ENCODE measurements around the gene PCNX1.

The PCNX1 gene

DNA sequence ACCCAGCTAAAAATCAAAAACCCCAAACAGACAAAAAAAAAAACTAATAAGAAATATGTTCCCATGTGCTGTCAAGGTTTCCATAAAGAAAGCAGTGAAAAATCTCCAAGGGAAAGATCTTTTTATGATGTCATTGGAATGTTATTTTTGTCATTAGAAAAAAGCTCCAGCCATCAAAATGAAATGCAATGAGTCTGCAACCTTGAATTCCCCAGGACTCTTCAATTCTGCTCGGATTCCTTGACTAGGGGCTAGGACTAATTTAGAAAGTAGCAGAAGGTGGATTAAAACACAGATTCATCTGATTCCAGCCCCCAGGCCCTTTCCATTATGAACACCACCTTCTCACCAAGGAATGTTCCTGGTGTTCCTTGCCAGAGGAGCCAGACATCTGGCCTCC is 6.0 kb upstream of the PCNX1 start:
- Histone ChIP-seq H3K36me3 (ENCODE audit: control insufficient read depth, insufficient read depth, low read length) (no peaks in the 10 kb centered on the region), H3K4me3 (ENCODE audit: insufficient read depth, low read depth, low read length) (no peak overlapping the region), H3K27ac (ENCODE audit: insufficient read depth, low read depth, low read length, poor library complexity, severe bottlenecking) (no peak overlapping the region), H3K27me3 (ENCODE audit: control insufficient read depth, insufficient read depth, low read length, poor library complexity, severe bottlenecking) (no peaks in the 10 kb centered on the region), H3K4me1 (ENCODE audit: control insufficient read depth, insufficient read depth, low read length) (no peaks in the 10 kb centered on the region), H3K9me3 (ENCODE audit: control insufficient read depth, low read length) (no peaks in the 10 kb centered on the region)
- WGBS, 2 experiments = 83 to 96% methylated on average over 1 of the region's 1 CpG

DNA sequence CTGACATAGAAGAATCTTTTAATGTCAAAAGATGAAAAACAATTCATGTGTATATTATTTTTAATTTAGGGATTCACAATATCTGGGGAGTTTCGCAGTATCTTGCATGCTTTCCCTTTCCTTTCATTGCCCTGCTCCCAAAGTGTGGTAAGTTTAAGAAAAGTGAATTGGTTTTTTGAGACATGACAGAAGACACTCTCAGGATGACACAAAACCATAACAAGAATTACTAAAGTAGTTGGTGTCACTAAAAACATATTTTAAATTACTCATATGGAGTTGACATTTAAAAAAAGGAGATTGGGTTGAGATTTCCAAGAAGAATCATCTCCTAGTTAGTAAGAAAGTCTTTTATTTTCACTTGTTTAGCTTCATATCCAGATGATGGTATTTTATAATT is 5.1 kb upstream of the PCNX1 start:
- Histone ChIP-seq H3K27ac (ENCODE audit: insufficient read depth, low read depth, low read length, poor library complexity, severe bottlenecking) (no peak overlapping the region), H3K27me3 (ENCODE audit: control insufficient read depth, insufficient read depth, low read length, poor library complexity, severe bottlenecking) (no peaks in the 10 kb centered on the region), H3K4me3 (ENCODE audit: insufficient read depth, low read depth, low read length) (no peak overlapping the region), H3K36me3 (ENCODE audit: control insufficient read depth, insufficient read depth, low read length) (no peaks in the 10 kb centered on the region), H3K9me3 (ENCODE audit: control insufficient read depth, low read length) (no peaks in the 10 kb centered on the region), H3K4me1 (ENCODE audit: control insufficient read depth, insufficient read depth, low read length) (no peaks in the 10 kb centered on the region)
- WGBS, 2 experiments = 100% methylated on average over 1 of the region's 1 CpG; no CpG with 5 or more reads in 1 of the 2 experiments

DNA sequence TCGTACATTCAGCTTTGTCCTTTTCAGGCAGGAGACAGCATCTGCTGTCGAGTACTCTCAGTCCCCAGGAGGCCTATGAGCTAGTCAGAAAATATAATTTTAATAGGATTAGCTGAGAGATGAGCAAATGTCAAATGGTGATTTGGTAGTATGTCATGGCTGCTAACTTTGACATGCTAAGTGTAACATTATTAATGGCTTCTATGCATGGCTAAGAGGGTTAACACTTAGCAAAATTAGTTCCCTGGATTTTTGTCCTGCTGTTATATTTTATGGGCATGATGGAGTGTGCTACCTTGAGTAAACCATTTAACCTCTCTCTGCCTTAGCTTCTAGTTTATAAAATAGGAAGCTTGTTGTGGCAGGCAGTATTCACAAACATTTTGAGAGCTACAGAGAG is 2.9 kb upstream of the PCNX1 start:
- Histone ChIP-seq H3K36me3 (ENCODE audit: control insufficient read depth, insufficient read depth, low read length) (no peaks in the 10 kb centered on the region), H3K4me1 (ENCODE audit: control insufficient read depth, insufficient read depth, low read length) (no peaks in the 10 kb centered on the region), H3K9me3 (ENCODE audit: control insufficient read depth, low read length) (no peaks in the 10 kb centered on the region), H3K27ac (ENCODE audit: insufficient read depth, low read depth, low read length, poor library complexity, severe bottlenecking) (no peak overlapping the region), H3K4me3 (ENCODE audit: insufficient read depth, low read depth, low read length) (no peak overlapping the region), H3K27me3 (ENCODE audit: control insufficient read depth, insufficient read depth, low read length, poor library complexity, severe bottlenecking) (no peaks in the 10 kb centered on the region)
- 91% methylated on average over 2 of the region's 2 CpGs for WGBS, 2 experiments

DNA sequence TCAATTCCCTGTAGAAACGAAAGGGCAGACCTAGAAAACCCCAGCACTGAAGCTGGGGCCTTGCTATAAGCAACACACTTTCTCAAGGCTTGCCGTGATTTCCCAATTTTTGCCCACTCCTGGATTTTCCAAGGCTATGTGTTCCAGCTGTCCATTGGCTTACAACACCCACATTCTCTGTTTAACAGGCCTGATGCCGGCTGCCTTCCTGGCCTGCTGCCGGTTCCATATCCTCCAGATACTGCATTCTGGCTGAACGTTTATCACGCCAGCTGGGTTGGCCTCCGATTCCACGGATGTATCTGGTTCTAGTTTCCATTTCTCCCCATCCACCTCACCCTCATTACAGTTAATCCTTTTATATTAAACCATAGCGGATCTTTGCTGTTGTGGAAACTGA is 2.0 kb upstream of the PCNX1 start:
- Histone ChIP-seq H3K36me3 (ENCODE audit: control insufficient read depth, insufficient read depth, low read length) (no peaks in the 10 kb centered on the region), H3K4me1 (ENCODE audit: control insufficient read depth, insufficient read depth, low read length) (peaks cover 4% of the 10 kb centered on the region), H3K4me3 (ENCODE audit: insufficient read depth, low read depth, low read length) (no peak overlapping the region), H3K27me3 (ENCODE audit: control insufficient read depth, insufficient read depth, low read length, poor library complexity, severe bottlenecking) (no peaks in the 10 kb centered on the region), H3K9me3 (ENCODE audit: control insufficient read depth, low read length) (no peaks in the 10 kb centered on the region), H3K27ac (ENCODE audit: insufficient read depth, low read depth, low read length, poor library complexity, severe bottlenecking) (no peak overlapping the region)
- 92% methylated on average over 8 to 9 of the region's 9 CpGs for WGBS, 2 experiments

DNA sequence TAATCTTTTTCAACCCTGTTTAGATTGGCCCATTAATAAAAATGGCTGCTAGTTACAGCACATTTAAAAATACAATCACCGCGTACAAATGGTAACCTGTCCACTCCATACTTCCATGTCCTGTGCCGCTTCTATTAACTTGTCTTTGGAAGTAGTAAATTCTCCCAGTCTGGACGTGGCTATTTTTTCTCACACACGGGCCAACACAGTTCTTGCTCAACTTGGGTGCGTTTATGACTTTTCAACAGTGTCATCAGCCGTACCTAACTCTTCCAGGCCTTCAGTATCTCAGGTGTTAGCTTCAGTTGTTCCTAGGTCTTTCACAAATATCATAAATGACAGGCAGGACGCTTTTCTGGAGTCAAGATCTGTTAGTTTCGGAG is 475 bp upstream of the PCNX1 start:
- Histone ChIP-seq H3K9me3 (ENCODE audit: control insufficient read depth, low read length) (no peaks in the 10 kb centered on the region), H3K27me3 (ENCODE audit: control insufficient read depth, insufficient read depth, low read length, poor library complexity, severe bottlenecking) (no peaks in the 10 kb centered on the region), H3K36me3 (ENCODE audit: control insufficient read depth, insufficient read depth, low read length) (no peaks in the 10 kb centered on the region), H3K4me3 (ENCODE audit: insufficient read depth, low read depth, low read length) (peak overlapping the region; percentile 29), H3K27ac (ENCODE audit: insufficient read depth, low read depth, low read length, poor library complexity, severe bottlenecking) (no peak overlapping the region), H3K4me1 (ENCODE audit: control insufficient read depth, insufficient read depth, low read length) (peaks cover 12% of the 10 kb centered on the region)
- WGBS, 2 experiments = 62 to 63% methylated on average over 9 of the region's 9 CpGs

DNA sequence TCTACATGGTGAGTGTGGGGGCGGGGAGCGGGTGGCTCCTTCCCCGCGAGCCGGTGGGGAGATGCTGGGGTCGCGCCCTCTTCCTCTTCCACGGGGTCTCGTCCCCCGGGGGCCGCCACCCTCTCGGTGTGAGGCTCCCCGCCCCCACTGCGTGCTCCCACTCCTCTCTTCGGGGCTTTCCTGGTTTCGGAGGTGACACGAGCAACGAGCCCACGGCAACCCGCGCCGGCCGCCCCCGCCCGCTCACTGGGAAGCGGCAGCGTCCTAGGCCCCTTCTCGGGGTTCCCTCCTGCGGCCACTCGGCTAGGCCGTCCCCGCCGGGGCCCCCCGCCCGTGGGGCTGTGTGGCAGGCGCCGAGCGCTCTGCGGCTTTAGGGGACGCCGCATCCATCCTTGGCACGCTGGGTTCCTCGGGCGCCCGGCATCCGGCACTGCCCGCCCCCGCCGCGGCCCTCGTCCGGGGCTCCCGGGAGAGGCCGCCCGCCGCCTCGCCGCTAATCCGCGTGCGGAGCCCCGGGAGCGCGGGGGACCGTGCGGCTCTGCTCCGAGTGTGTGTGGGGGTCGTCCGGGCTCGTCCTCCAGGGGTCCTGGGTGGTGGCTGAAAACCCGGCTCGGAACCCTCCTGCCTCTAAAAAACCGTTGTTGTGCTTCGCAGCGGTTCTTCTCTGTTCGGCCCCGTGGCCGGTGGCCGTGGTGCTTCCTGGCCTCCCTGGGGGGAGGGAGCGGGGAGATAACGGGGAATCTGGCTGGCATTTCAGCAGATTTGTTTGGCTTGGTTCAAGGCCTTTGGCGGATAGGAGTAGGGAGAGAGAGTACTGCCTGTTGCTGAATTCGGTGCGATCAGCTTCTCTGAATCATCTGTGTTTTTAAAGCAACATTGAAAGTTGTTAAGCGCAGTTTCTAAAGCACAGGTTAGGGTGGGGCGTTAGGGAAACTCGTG is 1.0 kb downstream of the PCNX1 start:
- no peaks in the 10 kb centered on the region for H3K36me3 ChIP-seq (ENCODE audit: control insufficient read depth, insufficient read depth, low read length)
- H3K27me3 ChIP-seq (ENCODE audit: control insufficient read depth, insufficient read depth, low read length, poor library complexity, severe bottlenecking) = no peaks in the 10 kb centered on the region
- H3K9me3 ChIP-seq (ENCODE audit: control insufficient read depth, low read length) = no peaks in the 10 kb centered on the region
- peaks cover 15% of the 10 kb centered on the region for H3K4me1 ChIP-seq (ENCODE audit: control insufficient read depth, insufficient read depth, low read length)
- H3K4me3 ChIP-seq (ENCODE audit: insufficient read depth, low read depth, low read length) = peak overlapping the region; percentile 88
- 0% methylated on average over 87 of the region's 87 CpGs for WGBS, 2 experiments
- peak overlapping the region; percentile 76 for H3K27ac ChIP-seq (ENCODE audit: insufficient read depth, low read depth, low read length, poor library complexity, severe bottlenecking)

DNA sequence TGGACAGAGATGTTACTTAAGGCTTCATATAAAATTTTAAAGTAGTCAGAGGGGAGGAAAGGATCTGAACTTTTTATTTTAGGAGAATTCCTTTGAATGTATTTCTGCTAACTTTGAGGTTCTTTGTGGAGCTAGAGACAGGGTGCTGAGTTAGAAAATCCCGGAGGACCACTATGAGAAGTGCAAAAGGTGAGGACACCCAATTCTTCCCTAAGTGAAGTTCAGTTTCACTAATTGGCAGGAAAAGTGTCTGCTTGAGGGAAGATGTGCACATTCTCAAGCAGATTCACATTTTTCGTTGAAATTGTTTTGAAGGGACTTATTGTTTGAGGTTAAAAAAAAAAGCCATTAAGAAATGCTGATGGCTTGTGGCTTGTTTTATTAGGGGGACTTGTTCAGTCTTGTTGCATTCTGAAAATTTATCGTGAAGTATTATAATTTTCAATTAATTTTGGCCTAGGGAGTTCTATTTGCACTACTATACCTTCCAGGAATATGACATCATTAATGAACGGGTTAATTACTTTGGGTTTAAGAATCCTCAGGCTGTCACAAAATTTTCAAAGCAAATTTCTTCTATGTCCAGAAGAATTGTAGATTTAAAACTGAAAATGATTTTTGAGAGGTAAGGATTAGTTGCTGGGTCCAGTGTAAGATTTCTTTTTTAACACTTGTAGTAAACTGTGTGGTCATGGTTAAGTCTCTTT is 1.8 kb downstream of the PCNX1 start:
- Histone ChIP-seq H3K4me3 (ENCODE audit: insufficient read depth, low read depth, low read length) (peak overlapping the region; percentile 88), H3K27ac (ENCODE audit: insufficient read depth, low read depth, low read length, poor library complexity, severe bottlenecking) (peak overlapping the region; percentile 76), H3K36me3 (ENCODE audit: control insufficient read depth, insufficient read depth, low read length) (no peaks in the 10 kb centered on the region), H3K9me3 (ENCODE audit: control insufficient read depth, low read length) (no peaks in the 10 kb centered on the region), H3K4me1 (ENCODE audit: control insufficient read depth, insufficient read depth, low read length) (peaks cover 15% of the 10 kb centered on the region), H3K27me3 (ENCODE audit: control insufficient read depth, insufficient read depth, low read length, poor library complexity, severe bottlenecking) (no peaks in the 10 kb centered on the region)
- 32 to 33% methylated on average over 4 of the region's 4 CpGs for WGBS, 2 experiments

DNA sequence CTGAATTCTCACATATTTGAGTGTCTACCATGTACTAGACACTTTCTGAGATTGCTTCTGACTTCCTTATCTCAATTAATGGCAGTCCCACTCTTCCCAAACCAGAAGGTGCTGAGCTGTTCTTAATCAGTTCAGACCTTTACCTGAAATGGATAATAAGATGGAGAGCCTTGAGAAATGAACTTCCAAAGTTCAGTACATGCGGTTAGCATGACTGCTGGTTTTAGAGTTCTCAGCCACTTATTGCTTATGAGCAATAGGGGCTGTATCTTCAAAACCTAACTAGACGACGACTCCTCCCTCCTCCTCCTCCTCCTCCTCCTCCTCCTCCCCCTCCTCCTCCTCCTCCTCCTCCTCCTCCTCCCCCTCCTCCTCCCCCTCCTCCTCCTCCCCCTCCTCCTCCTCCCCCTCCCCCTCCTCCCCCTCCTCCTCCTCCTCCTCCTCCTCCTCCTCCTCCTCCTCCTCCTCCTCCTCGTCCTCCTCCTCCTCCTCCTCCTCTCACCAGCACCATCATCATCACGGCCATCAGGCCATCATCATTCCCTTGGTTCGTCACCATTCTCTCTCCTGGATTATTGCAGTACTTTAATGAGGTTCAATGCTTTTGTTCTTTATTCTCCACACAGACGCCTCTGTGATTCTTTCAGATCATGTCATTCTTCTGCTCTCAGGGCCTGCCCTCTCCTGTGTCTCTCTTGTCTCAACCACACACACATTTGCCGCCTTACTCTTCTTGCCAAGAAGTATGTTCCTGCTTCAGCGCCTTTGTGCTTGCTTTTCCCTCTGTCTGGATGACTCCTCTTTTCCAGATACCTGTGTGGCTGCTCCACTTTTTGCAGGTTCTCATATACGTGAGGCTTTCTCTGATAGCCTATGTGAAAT is 2.7 kb downstream of the PCNX1 start:
- H3K4me3 ChIP-seq (ENCODE audit: insufficient read depth, low read depth, low read length) = peak overlapping the region; percentile 88
- 60 to 66% methylated on average over 7 of the region's 10 CpGs for WGBS, 2 experiments

DNA sequence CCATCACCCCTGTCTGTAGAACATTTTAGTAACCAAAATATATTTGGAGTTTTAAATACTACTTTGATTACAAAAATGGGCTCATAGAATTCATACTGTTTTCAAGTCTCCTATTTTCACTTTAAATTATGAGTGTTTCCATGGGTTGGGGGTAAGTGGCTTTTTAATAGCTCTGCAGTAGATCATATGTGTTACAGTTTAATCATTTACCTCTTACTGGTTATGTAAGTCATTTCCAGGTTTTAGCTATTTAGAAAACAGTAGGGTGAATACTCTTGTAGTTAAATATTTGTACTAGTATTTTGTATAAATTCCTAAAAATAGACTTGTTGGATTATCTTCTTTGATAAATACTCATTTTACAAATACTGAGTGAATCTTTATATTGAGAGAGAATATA is 8.2 kb downstream of the PCNX1 start:
- H3K27me3 ChIP-seq (ENCODE audit: control insufficient read depth, insufficient read depth, low read length, poor library complexity, severe bottlenecking) = no peaks in the 10 kb centered on the region
- peaks cover 7% of the 10 kb centered on the region for H3K36me3 ChIP-seq (ENCODE audit: control insufficient read depth, insufficient read depth, low read length)
- peaks cover 10% of the 10 kb centered on the region for H3K4me1 ChIP-seq (ENCODE audit: control insufficient read depth, insufficient read depth, low read length)
- no peak overlapping the region for H3K4me3 ChIP-seq (ENCODE audit: insufficient read depth, low read depth, low read length)
- no peak overlapping the region for H3K27ac ChIP-seq (ENCODE audit: insufficient read depth, low read depth, low read length, poor library complexity, severe bottlenecking)
- H3K9me3 ChIP-seq (ENCODE audit: control insufficient read depth, low read length) = no peaks in the 10 kb centered on the region

More for the DNA sequence above, 2.7 kb downstream of the PCNX1 start:
- Histone ChIP-seq H3K27ac (ENCODE audit: insufficient read depth, low read depth, low read length, poor library complexity, severe bottlenecking) (peak overlapping the region; percentile 69), H3K4me1 (ENCODE audit: control insufficient read depth, insufficient read depth, low read length) (peaks cover 15% of the 10 kb centered on the region), H3K36me3 (ENCODE audit: control insufficient read depth, insufficient read depth, low read length) (no peaks in the 10 kb centered on the region), H3K9me3 (ENCODE audit: control insufficient read depth, low read length) (no peaks in the 10 kb centered on the region), H3K27me3 (ENCODE audit: control insufficient read depth, insufficient read depth, low read length, poor library complexity, severe bottlenecking) (no peaks in the 10 kb centered on the region)

DNA sequence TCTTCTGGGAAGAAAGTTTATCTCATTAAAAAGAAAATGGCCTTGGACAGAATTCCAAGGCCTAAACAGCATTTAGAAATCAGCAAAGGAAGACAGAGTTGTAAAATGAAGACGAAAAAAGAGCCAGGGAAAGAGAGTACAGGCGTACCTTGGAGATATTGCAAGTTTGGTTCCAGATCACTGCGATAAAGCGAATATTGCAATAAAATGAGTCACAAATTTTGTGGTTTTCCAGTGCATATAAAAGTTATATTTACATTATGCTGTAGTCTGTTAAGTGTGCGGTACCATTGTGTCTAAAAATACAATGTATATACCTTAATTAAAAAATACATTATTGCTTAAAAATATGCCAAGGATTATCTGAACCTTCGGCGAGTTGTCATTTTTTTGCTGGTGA is 9.0 kb downstream of the PCNX1 start:
- peaks cover 7% of the 10 kb centered on the region for H3K36me3 ChIP-seq (ENCODE audit: control insufficient read depth, insufficient read depth, low read length)
- WGBS, 2 experiments = 93% methylated on average over 6 to 7 of the region's 7 CpGs
- H3K27me3 ChIP-seq (ENCODE audit: control insufficient read depth, insufficient read depth, low read length, poor library complexity, severe bottlenecking) = no peaks in the 10 kb centered on the region
- no peak overlapping the region for H3K27ac ChIP-seq (ENCODE audit: insufficient read depth, low read depth, low read length, poor library complexity, severe bottlenecking)
- no peak overlapping the region for H3K4me3 ChIP-seq (ENCODE audit: insufficient read depth, low read depth, low read length)
- H3K4me1 ChIP-seq (ENCODE audit: control insufficient read depth, insufficient read depth, low read length) = peaks cover 3% of the 10 kb centered on the region
- H3K9me3 ChIP-seq (ENCODE audit: control insufficient read depth, low read length) = no peaks in the 10 kb centered on the region
